ENCODE measurements around the gene LRRC43.
"Not testable (repeated sequence)": the region's sequence is repeated elsewhere in the genome, so short reads cannot be mapped to it uniquely, and the experiment has no call there.

LRRC43 gene

DNA sequence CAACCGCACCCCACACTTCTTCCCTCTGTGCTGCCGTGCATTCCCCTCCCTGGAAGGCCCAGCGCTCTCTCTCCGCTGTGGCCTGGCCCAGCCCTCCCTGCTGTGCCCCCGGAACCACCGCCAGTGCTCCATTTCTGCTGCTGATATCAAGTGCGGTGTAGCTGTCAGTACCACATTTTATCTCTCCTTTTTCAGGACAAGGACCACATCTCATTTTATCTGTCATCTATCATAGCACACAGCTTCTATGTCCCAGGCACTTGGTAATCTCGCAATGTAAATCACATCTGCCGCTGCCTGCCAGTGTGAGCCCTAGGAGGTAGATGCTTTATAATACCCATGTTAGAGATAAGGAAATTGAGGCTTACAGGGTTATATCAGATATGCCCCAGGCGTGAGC is 27.2 kb upstream of the LRRC43 start:
- no peak for DNase-seq (ENCODE audit: low read depth)

DNA sequence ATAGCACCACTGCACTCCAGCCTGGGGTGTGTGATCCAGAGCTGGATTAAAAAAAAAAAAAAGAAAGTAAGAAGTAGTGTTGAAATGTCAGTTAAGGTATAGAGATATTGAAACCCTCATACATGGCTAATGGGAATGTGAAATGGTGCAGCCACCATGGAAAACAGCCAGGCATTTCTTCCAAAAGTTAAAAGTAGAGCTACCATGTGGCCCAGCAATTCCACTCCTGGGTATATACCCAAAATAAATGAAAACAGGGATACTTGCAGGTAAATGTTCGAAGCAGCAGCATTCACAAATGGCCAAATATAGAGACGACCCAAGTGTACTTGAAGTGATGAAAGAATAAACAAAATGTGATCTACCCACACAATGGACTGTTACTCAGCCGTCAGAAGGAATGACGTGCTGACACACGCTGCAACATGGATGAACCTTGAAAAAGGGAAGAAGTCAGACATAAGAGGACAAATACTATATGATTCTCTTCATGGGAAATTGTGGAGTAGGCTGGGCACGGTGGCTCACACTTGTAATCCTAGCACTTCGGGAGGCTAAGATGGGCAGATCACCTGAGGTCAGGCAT is 24.1 kb upstream of the LRRC43 start:
- no peak for DNase-seq (ENCODE audit: low read depth)

DNA sequence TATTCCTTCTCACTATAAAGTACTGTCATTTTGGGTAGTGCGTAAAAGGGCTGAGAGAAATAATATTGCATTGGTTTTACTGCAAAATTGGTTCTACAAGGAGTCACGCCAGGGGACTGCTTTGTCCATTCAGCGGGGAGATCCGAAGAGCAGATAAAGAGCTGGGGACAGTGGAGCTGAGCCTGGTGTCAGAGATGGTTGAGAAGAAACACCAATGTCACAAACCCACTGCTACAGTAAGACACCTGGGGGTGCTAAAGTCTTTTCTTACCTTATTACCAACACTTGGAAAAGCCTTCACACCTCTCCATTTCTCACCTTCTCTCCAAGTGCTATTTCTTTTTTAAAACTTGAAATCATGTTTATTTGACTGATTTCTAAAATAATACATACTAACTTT is 23.0 kb upstream of the LRRC43 start:
- DNase-seq (ENCODE audit: low read depth), result no peak

DNA sequence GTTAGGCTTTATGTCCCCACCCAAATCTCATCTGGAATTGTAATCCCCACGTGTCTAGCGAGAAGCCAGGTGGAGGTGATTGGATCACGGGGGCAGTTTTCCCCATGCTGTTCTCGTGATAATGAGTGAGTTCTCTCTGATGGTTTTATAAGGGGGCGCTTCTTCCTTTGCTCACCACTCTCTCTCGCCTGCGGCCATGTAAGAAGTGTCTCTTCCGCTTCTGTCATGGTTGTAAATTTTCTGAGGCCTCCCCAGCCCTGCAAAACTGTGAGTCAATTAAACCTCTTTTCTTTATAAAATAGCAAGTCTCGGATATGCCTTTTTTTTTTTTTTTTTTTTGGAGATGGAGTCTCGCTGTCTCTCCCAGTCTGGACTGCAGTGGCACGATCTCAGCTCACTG is 22.2 kb upstream of the LRRC43 start:
- no peak for DNase-seq (ENCODE audit: low read depth)

DNA sequence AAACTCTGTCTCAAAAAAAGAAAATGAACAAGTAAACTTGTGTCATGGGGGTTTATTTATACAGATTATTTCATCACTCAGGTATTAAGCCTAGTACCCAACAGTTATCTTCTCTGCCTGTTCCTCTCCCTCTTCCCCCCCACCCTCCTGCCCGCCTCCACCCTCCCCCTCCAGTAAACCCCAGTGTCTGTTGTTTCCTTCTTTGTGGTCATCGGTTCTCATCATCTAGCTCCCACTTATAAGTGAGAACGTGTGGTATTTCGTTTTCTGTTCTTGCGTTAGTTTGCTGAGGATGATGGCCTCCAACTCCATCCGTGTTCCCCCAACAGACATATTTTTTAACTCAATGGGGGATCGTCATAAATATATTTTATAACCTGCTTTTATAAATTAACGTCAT is 21.2 kb upstream of the LRRC43 start:
- no peak for DNase-seq (ENCODE audit: low read depth)

DNA sequence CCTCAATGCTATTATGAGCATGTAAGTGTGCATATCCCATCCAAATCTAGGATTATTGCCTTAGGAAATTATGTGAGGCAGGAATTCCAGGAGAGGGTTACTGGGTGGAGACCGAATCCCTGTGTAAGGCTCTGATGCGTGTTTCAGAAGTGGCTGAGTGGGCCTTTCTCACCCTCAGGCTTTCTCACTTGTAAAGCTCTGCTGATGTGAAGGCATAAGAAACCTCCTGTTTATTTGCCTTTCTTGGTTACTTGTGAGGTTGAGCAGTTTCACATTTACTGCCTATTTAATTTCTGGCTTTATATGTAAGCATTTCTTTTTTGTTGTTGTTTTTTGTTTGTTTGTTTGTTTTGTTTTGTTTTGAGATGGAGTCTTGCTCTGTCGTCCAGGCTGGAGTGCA is 19.9 kb upstream of the LRRC43 start:
- no peak for DNase-seq (ENCODE audit: low read depth)

DNA sequence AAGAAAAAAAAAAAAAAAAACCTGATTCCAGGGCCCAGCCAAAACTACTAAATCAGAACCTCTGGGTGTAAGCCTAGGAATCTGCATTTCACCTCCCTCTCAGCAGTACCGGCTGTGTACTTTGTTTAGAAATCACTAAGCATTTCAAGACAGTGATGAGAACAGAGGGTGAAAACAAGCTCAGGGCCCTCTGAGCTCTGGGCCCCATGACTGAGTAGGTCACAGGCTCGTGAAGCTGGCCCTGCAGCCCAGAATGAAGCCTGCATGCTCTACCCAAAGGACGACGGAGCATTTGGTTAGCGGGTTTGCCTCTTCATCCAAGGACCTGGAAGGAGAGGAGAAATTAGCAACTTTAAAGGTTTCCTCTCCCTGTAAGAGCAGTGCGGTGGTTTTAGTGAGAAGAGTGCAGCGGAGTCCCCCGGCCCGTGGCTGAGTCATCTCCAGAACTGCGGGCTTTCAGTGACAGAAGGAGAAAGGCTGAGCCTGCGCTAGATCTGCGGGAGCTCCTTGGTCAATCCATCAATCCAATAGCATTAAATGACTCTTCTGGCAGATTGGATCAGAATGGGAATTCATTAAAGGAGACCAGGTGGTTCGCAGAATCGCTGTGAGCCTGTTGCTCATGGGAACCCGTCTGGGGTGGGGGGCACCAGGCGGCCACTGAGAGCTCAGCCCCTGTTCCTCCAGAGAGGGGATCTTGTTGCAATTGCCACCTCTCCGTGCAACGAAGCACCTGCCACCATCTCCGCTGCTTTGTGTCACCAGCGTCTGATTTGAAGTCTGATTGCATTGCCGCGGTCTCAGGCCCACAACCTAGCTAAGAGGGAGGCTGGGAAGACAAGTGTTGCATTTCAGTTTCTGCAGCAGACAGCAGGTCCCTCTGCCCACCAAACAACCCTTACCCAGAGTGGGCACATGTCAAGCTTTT is 16.2 kb upstream of the LRRC43 start:
- DNase-seq (ENCODE audit: low read depth), result no peak

DNA sequence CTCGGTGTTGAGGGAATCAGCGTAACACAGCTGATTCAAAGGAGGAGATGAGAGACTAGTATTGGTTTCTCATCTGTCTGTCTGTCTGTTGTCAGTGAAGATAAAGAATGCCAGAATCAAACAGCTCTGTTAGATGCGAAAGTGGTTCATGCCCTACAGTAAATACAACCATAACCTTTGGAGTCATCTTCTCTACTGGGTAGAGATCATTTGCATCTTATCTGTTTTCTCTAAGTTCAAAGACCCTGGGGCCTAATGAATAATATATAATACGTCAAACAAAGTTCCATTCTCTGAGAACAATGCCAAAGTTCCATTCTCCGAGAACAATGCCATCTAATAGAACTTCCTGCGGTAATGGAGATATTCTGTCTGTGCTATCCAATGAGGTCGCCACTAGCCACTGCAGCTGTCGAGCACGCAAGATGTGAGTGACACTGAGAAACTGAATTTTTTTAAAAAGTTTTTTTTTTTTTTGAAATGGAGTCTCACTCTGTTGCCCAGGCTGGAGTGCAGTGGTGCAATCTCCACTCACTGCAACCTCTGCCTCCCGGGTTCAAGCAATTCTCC is 15.5 kb upstream of the LRRC43 start:
- DNase-seq (ENCODE audit: low read depth), result no peak

DNA sequence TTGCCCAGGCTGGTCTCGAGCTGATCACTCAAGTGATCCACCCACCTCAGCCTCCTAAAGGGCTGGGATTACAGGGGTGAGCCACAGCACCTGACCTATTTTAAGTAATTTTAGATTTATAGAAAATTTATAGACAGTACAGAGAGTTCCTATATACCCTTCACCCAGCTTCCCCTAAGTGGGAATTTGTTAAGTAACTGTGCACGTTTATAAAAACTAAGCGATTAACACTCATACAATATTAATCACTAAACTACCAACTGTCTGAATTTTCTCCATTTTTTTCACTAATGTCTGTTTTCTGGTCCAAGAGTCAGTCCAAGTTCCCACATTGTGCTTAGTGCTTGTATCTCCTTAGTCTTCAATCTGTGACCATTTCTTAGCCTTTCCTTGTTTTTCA is 14.4 kb upstream of the LRRC43 start:
- DNase-seq (ENCODE audit: low read depth), result no peak

DNA sequence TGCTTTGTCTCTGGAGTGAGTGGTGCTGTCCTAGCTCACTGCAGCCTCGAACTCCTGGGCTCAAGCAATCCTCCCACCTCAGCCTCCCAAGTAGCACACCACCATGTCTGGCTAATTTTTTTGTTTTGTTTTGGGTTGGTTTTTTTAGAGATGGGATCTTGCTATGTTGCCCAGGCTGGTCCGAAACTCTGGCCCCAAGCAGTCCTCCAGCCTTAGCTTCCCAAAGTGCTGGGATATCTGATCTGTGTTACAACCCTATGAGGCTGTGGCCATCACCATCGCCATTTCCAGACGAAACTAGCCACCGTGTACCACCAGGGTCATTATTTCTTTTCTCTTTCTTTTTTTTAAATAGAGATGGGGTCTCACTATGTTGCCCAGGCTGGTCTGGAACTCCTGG is 11.5 kb upstream of the LRRC43 start:
- DNase-seq (ENCODE audit: low read depth), result no peak

DNA sequence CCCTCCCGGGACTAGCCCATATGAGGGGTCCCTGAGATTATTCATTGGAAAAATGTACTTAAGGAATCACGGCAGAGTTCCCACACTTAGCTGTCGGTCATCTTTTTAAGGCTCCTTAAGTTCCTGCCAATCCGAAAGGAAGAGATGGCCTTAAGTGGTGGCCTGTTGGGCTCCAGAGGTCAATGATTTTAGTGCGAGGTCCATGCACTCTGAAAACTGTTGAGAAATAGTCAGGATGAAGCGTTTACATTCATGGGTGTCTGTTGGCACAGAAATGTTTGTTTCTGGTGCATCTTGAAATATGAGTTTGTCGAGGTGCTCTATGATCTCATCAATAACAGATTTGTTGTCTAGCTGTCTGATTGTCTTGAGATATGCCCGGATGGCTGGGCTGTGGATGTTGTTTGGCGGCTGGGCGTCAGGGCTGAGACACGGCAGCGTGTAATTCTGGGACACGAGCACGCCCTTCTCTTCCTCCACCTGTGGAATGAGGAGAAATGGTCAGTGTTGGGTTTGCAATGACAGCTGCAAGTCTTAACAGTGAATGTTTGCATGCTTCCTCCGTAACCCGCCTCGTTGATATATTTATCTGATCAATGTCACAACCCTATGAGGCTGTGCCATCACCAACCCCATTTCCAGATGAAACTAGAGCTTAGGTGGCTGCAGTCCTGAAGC is 10.5 kb upstream of the LRRC43 start:
- no peak for DNase-seq (ENCODE audit: low read depth)

DNA sequence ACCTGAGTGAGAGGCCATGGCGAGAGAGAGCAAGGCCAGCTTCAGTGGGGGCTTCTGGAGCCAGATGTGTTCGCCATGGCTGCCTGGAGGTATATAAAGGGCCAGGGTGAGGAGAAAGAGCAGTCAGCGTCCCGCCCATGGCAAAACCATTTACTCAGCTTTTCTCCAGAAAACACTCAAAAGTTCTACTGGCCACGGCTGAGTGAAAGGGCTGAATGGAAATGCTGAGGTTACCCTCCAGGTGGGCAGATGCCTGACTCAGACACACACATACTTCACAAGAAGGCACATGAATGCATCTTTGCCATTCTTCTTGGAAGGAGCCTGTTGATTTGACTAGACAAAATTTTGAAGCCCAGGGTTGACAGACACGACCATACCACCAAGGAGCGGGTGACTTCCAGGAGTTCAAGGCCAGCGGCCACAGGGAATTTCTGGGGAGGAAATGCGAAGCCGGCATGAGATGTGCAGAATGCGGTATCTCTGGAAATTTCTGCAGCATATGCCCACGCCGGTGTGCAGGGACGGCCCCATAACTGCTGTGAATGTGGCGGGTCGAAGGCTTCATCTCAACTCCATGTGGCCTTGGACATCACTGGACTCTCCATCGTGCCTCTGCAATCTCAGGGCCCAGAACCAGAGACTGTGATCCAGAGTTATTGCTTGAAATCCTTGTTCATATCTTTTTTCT is 8.6 kb upstream of the LRRC43 start, which contains the start of gene IL31:
IL31 (minus strand) TSS at position 67 of the 691 bp plus-strand sequence; CDS start at position 18, 49 bp downstream.
- DNase-seq (ENCODE audit: low read depth), result no peak

DNA sequence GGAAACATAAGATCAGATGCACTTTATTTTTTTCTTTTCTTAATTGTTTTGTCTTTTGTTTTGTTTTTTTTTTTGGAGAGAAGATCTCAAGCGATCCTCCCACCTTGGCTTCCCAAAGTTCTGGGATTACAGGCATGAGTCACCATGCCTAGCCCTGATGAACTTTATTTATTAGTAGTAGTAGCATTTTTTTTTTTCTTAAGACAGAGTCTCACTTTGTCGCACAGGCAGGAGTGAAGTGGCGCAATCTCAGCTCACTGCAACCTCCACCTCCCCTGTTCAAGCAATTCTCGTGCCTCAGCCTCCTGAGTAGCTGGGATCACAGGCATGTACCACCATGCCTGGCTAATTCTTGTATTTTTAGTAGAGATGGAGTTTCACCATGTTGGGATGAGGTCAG is 6.5 kb upstream of the LRRC43 start:
- not testable (repeated sequence) for DNase-seq (ENCODE audit: low read depth)

DNA sequence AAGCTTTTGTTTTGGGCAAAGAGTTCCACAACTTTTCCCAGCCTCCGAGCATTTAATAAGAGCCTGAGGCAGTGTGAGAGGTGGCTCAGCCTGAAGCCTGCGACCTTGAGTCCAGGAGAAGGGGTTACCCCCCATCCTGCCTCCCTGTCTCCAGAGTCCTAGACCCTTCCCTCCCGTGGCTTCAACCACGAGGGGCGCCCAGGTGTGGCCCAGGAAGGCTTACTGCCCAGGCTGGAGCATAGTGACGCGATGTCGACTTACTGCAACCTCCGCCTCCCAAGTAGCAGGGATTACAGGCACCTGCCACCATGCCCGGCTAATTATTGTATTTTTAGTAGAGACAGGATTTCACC is 641 bp downstream of the LRRC43 start:
- DNase-seq (ENCODE audit: low read depth), result no peak

DNA sequence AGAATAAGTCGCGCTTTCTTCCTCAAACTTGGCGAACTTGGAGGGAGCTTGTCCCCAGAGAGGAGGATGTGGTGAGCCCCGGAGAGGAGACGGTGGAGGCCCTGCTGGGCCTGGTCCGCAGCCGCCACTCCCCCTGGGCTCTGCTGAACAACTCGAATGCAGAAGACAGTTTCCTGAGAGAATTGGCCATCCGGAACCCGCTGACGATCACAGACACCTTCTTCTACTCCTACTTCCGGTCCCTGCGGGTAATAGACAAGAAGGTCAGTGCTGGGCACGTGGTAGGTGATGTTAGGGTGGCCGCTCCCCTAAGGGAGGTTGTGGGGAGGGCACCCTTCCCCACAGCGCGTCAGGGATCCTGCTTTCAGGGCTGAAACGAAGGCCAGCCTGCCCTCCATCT is 1.6 kb downstream of the LRRC43 start:
- DNase-seq (ENCODE audit: low read depth), result no peak

DNA sequence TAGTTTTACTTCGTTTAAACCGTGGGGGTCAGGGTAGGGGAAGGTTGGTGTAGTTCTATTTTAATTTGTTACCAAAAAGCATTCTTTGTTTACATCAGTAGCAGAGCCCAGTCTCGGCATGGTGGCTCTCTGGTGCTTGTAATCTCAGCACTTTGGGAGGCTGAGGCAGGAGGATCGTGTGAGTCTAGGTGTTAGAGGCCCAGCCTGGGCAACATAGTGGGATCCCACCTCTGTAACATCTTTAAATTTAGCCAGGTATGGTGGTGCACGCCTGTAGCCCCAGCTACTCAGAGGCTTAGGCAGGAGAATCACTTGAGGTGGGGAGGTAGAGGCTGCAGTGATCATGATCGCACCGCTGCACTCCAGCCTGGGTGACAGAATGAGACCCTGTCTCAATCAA is 2.2 kb downstream of the LRRC43 start:
- no peak for DNase-seq (ENCODE audit: low read depth)

DNA sequence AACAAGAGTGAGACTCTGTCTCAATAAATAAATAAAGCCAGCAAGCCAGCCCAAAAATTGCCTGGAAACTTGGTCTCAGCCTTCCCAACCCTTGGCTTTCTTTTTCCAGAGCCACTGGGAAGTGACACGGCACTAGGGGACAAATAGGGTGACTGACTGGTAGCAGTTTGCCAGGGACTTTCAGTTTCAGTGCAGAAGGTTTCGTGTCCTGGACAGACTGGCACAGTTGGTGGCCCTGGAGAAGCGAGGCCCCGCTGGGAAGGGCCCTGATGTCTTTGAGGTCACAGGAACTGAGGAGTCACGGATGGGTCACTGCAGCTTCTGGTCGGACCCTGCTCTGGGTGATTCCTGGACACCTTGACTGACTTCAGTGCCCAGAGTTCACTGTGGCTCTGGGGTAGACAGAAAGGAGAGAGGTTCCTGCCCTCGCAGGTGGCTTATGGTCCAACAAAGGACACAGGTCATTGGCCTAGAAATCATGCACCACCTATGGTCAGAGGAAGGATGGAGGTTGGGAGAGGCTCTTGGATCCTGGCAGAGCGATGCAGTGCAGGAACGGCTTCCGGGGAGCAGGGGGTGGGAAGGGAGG is 2.7 kb downstream of the LRRC43 start:
- DNase-seq (ENCODE audit: low read depth), result no peak

DNA sequence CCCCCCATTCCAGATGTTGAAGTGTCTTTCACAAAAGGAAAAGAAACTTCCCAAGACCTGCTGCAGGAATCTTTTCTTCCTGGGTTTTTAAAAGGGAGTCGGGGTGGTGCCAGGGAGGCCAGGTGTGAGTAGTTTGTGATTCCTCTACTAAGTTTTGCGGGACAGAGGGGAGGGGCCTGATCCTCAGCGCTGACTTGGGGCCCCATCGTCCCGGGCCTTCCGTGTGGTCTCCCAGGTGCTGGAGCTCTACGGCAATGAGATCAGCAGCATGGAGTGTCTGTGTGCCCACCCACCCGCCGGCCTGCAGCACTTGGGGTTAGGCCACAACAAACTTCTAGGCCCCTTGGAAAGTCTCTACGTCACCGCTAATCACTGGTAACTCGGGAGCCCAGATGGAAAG is 4.5 kb downstream of the LRRC43 start:
- no peak for DNase-seq (ENCODE audit: low read depth)

DNA sequence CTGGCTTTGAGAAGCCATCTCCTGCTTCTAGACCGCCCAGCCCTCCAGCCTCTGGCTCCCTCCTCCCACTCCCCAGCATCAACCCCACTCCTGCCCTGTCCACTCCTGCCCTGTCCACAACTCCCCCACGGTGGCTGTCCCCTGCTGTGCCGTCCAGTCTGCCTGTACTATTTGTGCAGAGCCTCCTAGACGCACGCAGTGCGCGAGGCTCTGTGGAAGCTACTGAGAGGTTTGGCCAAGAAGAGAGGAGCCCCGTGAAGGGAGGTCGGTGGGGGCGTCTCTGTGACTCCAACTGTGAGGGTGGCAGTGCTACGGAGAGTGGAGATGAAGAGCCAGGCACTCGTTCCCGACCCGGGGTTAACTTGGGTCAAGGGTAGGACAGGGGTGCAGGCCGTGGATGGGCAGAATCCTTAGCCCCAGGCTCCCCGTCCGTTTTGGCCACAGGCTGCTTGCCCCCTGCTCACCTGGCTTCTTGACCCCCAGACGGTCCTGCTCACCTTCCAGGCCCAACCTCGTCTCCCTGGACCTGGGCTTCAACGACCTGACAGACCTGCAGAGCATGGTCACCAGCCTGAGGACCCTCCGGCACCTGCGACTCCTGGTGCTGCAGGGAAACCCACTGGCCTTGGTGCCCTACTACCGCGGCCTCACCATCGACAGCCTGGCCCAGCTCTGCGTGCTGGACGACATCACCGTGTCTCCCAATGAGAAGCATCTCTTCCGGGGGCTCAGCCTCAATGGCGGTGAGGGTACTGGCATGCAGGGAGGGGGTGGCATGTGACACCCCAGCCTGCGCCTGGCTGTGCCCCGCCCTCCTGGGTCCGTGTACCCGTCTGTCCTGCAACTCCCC is 6.9 kb downstream of the LRRC43 start:
- DNase-seq (ENCODE audit: low read depth), result no peak

DNA sequence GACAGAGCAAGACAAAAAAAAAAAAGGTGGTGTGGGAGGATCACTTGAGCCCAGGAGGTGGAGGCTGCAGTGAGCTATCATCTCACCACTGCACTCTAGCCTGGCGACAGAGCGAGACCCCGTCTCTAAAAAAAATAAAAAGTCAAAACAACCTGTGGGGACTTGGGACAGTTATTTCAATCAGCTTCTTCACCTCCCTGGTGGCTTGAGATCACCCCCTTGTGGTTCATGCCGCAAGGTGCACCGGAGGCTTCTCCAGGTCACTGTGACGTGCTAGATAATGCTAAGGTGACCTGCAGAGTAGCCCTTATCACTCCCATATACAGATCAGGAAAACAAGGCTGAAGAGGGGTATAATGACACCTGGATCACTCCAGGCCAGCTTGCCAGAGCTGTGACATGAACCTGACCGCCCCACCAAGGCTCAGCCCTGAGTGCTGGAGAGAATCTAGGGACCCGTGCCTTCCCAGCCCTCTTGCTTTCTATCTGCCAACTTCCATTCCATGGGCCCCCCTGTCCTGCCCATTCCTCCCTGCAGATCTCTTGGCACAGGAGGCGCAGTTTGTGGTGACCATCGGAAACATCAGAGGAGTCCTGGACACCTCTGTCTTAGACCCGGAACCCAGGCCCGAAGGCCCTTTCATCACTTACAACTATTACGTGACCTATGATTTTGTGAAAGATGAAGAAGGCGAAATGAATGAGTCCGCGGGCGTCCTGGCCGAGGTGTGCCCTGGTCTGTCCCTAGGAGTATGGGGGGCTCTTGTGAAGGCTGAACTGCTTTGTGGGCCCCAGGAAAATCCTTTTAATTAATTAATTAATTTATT is 8.1 kb downstream of the LRRC43 start:
- peak; percentile 49 for DNase-seq (ENCODE audit: low read depth)
